HL-60 (cell line): ENCODE measurements around the gene GPR89B.
"Not testable (repeated sequence)": the region's sequence is repeated elsewhere in the genome, so short reads cannot be mapped to it uniquely, and the experiment has no call there.

ENCODE experiments used
- GABPA ChIP-seq: IDR thresholded peaks from 2 replicates; pipeline ENCODE4 v1.6.1; 2012; ENCODE audit warnings: low read depth
- POLR2AphosphoS5 ChIP-seq: IDR thresholded peaks from 2 replicates; pipeline ENCODE4 v1.6.1; 2012; ENCODE audit warnings: low read depth
- SPI1 ChIP-seq: IDR thresholded peaks from 2 replicates; pipeline ENCODE4 v1.6.1; 2012; ENCODE audit warnings: low read depth, mild to moderate bottlenecking, borderline replicate concordance
- TF ChIP-seq, protein P1 (sequence below): IDR thresholded peaks from one replicate; pipeline ENCODE4 v1.5.1; 2011; ENCODE audit warnings: low read length, control low read depth, inconsistent platforms; ENCODE audit not compliant: insufficient read depth
- TF ChIP-seq, protein P2 (sequence below): IDR thresholded peaks from 2 replicates; pipeline ENCODE4 v1.6.1; 2012; ENCODE audit warnings: low read depth; ENCODE audit not compliant: insufficient replicate concordance

DNA sequence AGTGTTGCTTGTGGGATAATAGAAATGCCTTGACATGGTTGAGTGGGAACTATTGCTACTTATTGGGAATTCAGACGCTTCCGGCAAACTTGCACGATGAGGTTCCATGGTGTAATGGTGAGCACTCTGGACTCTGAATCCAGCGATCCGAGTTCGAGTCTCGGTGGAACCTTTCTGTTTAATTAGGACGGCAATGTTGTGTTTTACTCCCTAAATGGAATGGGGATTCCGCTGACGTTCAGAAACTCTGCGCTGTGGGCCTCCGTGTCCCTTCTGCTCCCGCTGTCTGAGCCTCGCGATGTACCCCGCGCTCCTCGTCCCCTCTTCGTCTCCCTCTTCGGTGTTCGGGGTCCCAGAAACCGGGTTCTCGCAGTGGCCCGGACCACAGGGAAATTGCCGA lies 104.5 kb downstream of the GPR89B start:
- TF ChIP-seq, protein P1, sequence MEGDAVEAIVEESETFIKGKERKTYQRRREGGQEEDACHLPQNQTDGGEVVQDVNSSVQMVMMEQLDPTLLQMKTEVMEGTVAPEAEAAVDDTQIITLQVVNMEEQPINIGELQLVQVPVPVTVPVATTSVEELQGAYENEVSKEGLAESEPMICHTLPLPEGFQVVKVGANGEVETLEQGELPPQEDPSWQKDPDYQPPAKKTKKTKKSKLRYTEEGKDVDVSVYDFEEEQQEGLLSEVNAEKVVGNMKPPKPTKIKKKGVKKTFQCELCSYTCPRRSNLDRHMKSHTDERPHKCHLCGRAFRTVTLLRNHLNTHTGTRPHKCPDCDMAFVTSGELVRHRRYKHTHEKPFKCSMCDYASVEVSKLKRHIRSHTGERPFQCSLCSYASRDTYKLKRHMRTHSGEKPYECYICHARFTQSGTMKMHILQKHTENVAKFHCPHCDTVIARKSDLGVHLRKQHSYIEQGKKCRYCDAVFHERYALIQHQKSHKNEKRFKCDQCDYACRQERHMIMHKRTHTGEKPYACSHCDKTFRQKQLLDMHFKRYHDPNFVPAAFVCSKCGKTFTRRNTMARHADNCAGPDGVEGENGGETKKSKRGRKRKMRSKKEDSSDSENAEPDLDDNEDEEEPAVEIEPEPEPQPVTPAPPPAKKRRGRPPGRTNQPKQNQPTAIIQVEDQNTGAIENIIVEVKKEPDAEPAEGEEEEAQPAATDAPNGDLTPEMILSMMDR = not testable (repeated sequence)
- TF ChIP-seq POLR2AphosphoS5, SPI1, GABPA: not testable (repeated sequence)
- TF ChIP-seq, protein P2, sequence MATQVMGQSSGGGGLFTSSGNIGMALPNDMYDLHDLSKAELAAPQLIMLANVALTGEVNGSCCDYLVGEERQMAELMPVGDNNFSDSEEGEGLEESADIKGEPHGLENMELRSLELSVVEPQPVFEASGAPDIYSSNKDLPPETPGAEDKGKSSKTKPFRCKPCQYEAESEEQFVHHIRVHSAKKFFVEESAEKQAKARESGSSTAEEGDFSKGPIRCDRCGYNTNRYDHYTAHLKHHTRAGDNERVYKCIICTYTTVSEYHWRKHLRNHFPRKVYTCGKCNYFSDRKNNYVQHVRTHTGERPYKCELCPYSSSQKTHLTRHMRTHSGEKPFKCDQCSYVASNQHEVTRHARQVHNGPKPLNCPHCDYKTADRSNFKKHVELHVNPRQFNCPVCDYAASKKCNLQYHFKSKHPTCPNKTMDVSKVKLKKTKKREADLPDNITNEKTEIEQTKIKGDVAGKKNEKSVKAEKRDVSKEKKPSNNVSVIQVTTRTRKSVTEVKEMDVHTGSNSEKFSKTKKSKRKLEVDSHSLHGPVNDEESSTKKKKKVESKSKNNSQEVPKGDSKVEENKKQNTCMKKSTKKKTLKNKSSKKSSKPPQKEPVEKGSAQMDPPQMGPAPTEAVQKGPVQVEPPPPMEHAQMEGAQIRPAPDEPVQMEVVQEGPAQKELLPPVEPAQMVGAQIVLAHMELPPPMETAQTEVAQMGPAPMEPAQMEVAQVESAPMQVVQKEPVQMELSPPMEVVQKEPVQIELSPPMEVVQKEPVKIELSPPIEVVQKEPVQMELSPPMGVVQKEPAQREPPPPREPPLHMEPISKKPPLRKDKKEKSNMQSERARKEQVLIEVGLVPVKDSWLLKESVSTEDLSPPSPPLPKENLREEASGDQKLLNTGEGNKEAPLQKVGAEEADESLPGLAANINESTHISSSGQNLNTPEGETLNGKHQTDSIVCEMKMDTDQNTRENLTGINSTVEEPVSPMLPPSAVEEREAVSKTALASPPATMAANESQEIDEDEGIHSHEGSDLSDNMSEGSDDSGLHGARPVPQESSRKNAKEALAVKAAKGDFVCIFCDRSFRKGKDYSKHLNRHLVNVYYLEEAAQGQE = not testable (repeated sequence)
